Pancreas (tissue), 10 donors: ENCODE measurements around the gene GSTO2. TPM values are rescaled to one million over a fixed set of nuclear protein-coding genes. Genes with fewer than 3 reads are reported as not detected.

ENCODE experiments used
- ATAC-seq, 4 donors: fragments of 200-7000 bp; cut with Tn5 transposase; one replicate each; pipeline versions ENCODE4 v1.8.0 to v1.9.1; 2020; ENCODE audit warnings: mild to moderate bottlenecking in 4 of 4, moderate library complexity in 4 of 4
- DNase-seq, 6 donors: peaks; one replicate each; pipeline ENCODE4 v3.0.0-alpha.2; 2020
- FAIRE-seq: peaks from 2 replicates; lab custom pipeline; 2012; peaks lifted over from hg19 to GRCh38; lab: Jason Lieb, UNC
- H3K27ac ChIP-seq, 4 donors: fragments of 200-600 bp; sonication (generic); 1 replicate in 3 of 4; 2 replicates in 1 of 4; pipeline versions ENCODE4 v1.5.0 to v1.8.0; 2020
- H3K27me3 ChIP-seq, 4 donors: fragments of 200-600 bp; one replicate each; pipeline ENCODE4 v1.8.0; 2021
- H3K36me3 ChIP-seq, 3 donors: fragments of 200-600 bp; sonication (generic) in 1 of 3; one replicate each; pipeline versions ENCODE4 v1.5.0 to v1.8.0; 2020 to 2021
- H3K4me1 ChIP-seq, 3 donors: fragments of 200-600 bp; one replicate each; pipeline ENCODE4 v1.8.0; 2021
- H3K4me3 ChIP-seq, 4 donors: fragments of 200-600 bp; sonication (generic) in 2 of 4; one replicate each; pipeline versions ENCODE4 v1.5.0 to v1.8.0; 2020 to 2021
- H3K9me3 ChIP-seq, 4 donors: fragments of 200-600 bp; one replicate each; pipeline ENCODE4 v1.8.0; 2021
- CTCF ChIP-seq, 4 donors: fragments of 200-600 bp; sonication (generic) in 3 of 4; IDR thresholded peaks; one replicate each; pipeline versions ENCODE4 v1.5.0 to v1.8.0; 2021; ENCODE audit warnings: antibody characterized with exemption in 4 of 4
- WGBS, 2 donors: extraction: QIAGEN DNeasy Blood & Tissue Kit; methylation state at CpG; one replicate each; pipeline ENCODE4 v1.1.7; 2013; 5-methylcytosine and 5-hydroxymethylcytosine counted together
- intact Hi-C, 3 donors: fragments of 100-400 bp; cut with DNase I; formaldehyde crosslinking; loops; one replicate each; pipeline versions ENCODE4 v1.11.1 to v1.14.2; 2022
- polyA plus RNA-seq, 2 donors: library from polyadenylated mRNA; stranded (reverse); fragments of 200-250 nt; gene quantifications; one replicate each; pipeline ENCODE4 v1.2.3, GENCODE V29; 2013
- total RNA-seq, 6 donors: library from RNA; stranded (reverse); fragmentation: NEBNext Ultra II Directional in 4 of 6; extraction: Animal tissue kit (Norgen Biotek cat#: 25700) in 4 of 6; gene quantifications; one replicate each; pipeline versions ENCODE4 v1.2.1 to v1.2.4, GENCODE V29; 2021 to 2023
- donor health status: healthy with polysubstance abuse.
- donor health status: DM: no; HTN: no; CAD: no; lungs with moderate emphysema.
- donor health status: DM: no; HTN: no; CAD: no.
- donor health status: control.
- donor health status: control.
- donor health status: Bipolar disorder and iron deficiency.
- donor health status: DM: yes; HTN: yes; CAD: no.
- donor health status: DM: no; HTN: no; CAD: no.
- donor health status: DM: no; HTN: no; CAD: no.
- donor health status: DM: yes; HTN: yes; CAD: no.

Gene GSTO2
- total and polyA plus RNA-seq, 8 donors: 13.8 to 28.1 (median 18.2) TPM

GRCh38 chr10:104281694-104282093, 12.7 kb downstream of the GSTO2 start:
- no peak overlapping the region for H3K27ac ChIP-seq
- no peak overlapping the region for H3K4me3 ChIP-seq
- no peaks in the 10 kb centered on the region for H3K4me1 ChIP-seq
- no peaks in the 10 kb centered on the region for H3K36me3 ChIP-seq
- no peaks in the 10 kb centered on the region for H3K27me3 ChIP-seq
- TF ChIP-seq CTCF (IDR thresholded peaks at IDR 0.05): no peak
- DNase-seq (no peak), ATAC-seq (no peak), FAIRE-seq (no peak)
- 79 to 81% methylated on average over 3 of the region's 3 CpGs for WGBS, 2 donors
- intact Hi-C loops: loop anchor here in 1 of 3 donors (5.0 kb wide), 1 partner anchor 66 kb away; no protein-coding TSS in a partner anchor
- no peaks in the 10 kb centered on the region for H3K9me3 ChIP-seq

- H3K9me3 ChIP-seq: no peaks in the 10 kb centered on the region
- no peaks in the 10 kb centered on the region for H3K27me3 ChIP-seq
- DNase-seq (no peak), ATAC-seq (no peak), FAIRE-seq (no peak)
- H3K4me3 ChIP-seq: no peak overlapping the region
- no peaks in the 10 kb centered on the region for H3K36me3 ChIP-seq
- H3K27ac ChIP-seq: no peak overlapping the region
- TF ChIP-seq CTCF (IDR thresholded peaks at IDR 0.05): no peak
- WGBS, 2 donors: 90 to 91% methylated on average over 7 of the region's 7 CpGs
- H3K4me1 ChIP-seq: no peaks in the 10 kb centered on the region
- intact Hi-C loops: loop anchor here in 1 of 3 donors (5.0 kb wide), 1 partner anchor 62 kb away; no protein-coding TSS in a partner anchor
Observed at GRCh38 chr10:104284846-104285245, 15.9 kb downstream of the GSTO2 start.

- intact Hi-C loops: no loop called here
- no peak overlapping the region for H3K4me3 ChIP-seq
- FAIRE-seq: no peak
- 88 to 92% methylated on average over 2 of the region's 2 CpGs for WGBS, 2 donors
- H3K27ac ChIP-seq: no peak overlapping the region
- H3K9me3 ChIP-seq: no peaks in the 10 kb centered on the region
- ATAC-seq: no peak
- no peaks in the 10 kb centered on the region for H3K27me3 ChIP-seq
- TF ChIP-seq CTCF (IDR thresholded peaks at IDR 0.05): no peak
- H3K36me3 ChIP-seq: no peaks in the 10 kb centered on the region
- no peaks in the 10 kb centered on the region for H3K4me1 ChIP-seq
- DNase-seq: no peak
Observed at GRCh38 chr10:104286939-104287338, 18.0 kb downstream of the GSTO2 start.

GRCh38 chr10:104288355-104288754, 19.4 kb downstream of the GSTO2 start:
- no peaks in the 10 kb centered on the region for H3K4me1 ChIP-seq
- no peaks in the 10 kb centered on the region for H3K36me3 ChIP-seq
- no peak for TF ChIP-seq CTCF (IDR thresholded peaks at IDR 0.05)
- intact Hi-C loops: no loop called here
- ATAC-seq (no peak), DNase-seq (no peak), FAIRE-seq (no peak)
- 33 to 48% methylated on average over 1 of the region's 1 CpG for WGBS, 2 donors
- H3K4me3 ChIP-seq: no peak overlapping the region
- H3K27me3 ChIP-seq: no peaks in the 10 kb centered on the region
- H3K9me3 ChIP-seq: no peaks in the 10 kb centered on the region
- H3K27ac ChIP-seq: no peak overlapping the region

- intact Hi-C loops: no loop called here
- peak; percentile 100 for TF ChIP-seq CTCF (IDR thresholded peaks at IDR 0.05)
Observed at GRCh38 chr10:104291439-104291951, 22.5 kb downstream of the GSTO2 start.

More at GRCh38 chr10:104291439-104291951, 22.5 kb downstream of the GSTO2 start:
- WGBS, 2 donors: 3 to 4% methylated on average over 26 of the region's 26 CpGs
- H3K27ac ChIP-seq: no peak overlapping the region
- H3K27me3 ChIP-seq: no peaks in the 10 kb centered on the region
- DNase-seq (peak; percentile 77 to 94 (median 86)), FAIRE-seq (peak; percentile 67), ATAC-seq (peak; percentile 96 to 100 (median 99))
- no peak overlapping the region for H3K4me3 ChIP-seq
- H3K4me1 ChIP-seq: no peaks in the 10 kb centered on the region
- no peaks in the 10 kb centered on the region for H3K9me3 ChIP-seq
- H3K36me3 ChIP-seq: no peaks in the 10 kb centered on the region
